ENCODE data around the gene SPR.

SPR gene

GRCh38 chr2:72915320-72915906 lies 28.2 kb downstream of the SPR start:
- DNase-seq (ENCODE audit: low read depth in 1 of 2, low spot score in 1 of 2) = no peak

GRCh38 chr2:72915907-72916742 lies 28.9 kb downstream of the SPR start:
- no peak for DNase-seq (ENCODE audit: low read depth in 1 of 2, low spot score in 1 of 2)

GRCh38 chr2:72916743-72917137 lies 29.5 kb downstream of the SPR start:
- DNase-seq (ENCODE audit: low read depth in 1 of 2, low spot score in 1 of 2) = no peak

- DNase-seq (ENCODE audit: low read depth in 1 of 2, low spot score in 1 of 2) = peak in 1 of 2 donors; percentile 42
These were observed 30.1 kb downstream of the SPR start, which contains the start of gene EMX1 for GRCh38 chr2:72917138-72917876. Gene EMX1 (plus strand): TSS chr2:72917519. CDS start chr2:72917853, 334 bp downstream.

GRCh38 chr2:72917877-72918553 lies 30.8 kb downstream of the SPR start:
- no peak for DNase-seq (ENCODE audit: low read depth in 1 of 2, low spot score in 1 of 2)

- no peak for DNase-seq (ENCODE audit: low read depth in 1 of 2, low spot score in 1 of 2)
These were observed 32.5 kb downstream of the SPR start for GRCh38 chr2:72919414-72920317.

- DNase-seq (ENCODE audit: low read depth in 1 of 2, low spot score in 1 of 2) = no peak
These were observed 33.3 kb downstream of the SPR start for GRCh38 chr2:72920318-72921087.

GRCh38 chr2:72921088-72921851 lies 34.1 kb downstream of the SPR start:
- no peak for DNase-seq (ENCODE audit: low read depth in 1 of 2, low spot score in 1 of 2)

- no peak for DNase-seq (ENCODE audit: low read depth in 1 of 2, low spot score in 1 of 2)
These were observed 34.6 kb downstream of the SPR start for GRCh38 chr2:72921853-72922252.

- DNase-seq (ENCODE audit: low read depth in 1 of 2, low spot score in 1 of 2) = no peak
These were observed 36.7 kb downstream of the SPR start for GRCh38 chr2:72923833-72924352.

GRCh38 chr2:72924353-72925240 lies 37.4 kb downstream of the SPR start:
- no peak for DNase-seq (ENCODE audit: low read depth in 1 of 2, low spot score in 1 of 2)

GRCh38 chr2:72925328-72925943 lies 38.2 kb downstream of the SPR start:
- DNase-seq (ENCODE audit: low read depth in 1 of 2, low spot score in 1 of 2) = no peak

- DNase-seq (ENCODE audit: low read depth in 1 of 2, low spot score in 1 of 2) = no peak
These were observed 39.2 kb downstream of the SPR start for GRCh38 chr2:72926368-72926767.

GRCh38 chr2:72926811-72927465 lies 39.7 kb downstream of the SPR start:
- no peak for DNase-seq (ENCODE audit: low read depth in 1 of 2, low spot score in 1 of 2)

GRCh38 chr2:72927619-72928550 lies 40.7 kb downstream of the SPR start:
- no peak for DNase-seq (ENCODE audit: low read depth in 1 of 2, low spot score in 1 of 2)

GRCh38 chr2:72929010-72929409 lies 41.8 kb downstream of the SPR start:
- DNase-seq (ENCODE audit: low read depth in 1 of 2, low spot score in 1 of 2) = no peak

Data from stimulated activated CD4-positive, alpha-beta T cell treated with anti-CD3 and anti-CD28 coated beads, Interleukin-15, amount 100 ng/mL, for 1 hour (primary cell).